Spleen (tissue), 7 donors: ENCODE data around the gene GDF2.

ENCODE experiments used
- POLR2AphosphoS5 ChIP-seq, 3 donors: sonication (generic); formaldehyde crosslinking; IDR thresholded peaks; one replicate each; pipeline ENCODE4 v1.5.1; 2017; ENCODE audit warnings: antibody characterized with exemption in 3 of 3
- TF ChIP-seq, protein P1 (sequence below), 11 experiments: fragments of 200-600 bp in 7 of 11; fragments of 450-650 bp in 4 of 11; sonication (generic) in 4 of 11; IDR thresholded peaks in 8 of 11; conservative IDR thresholded peaks in 3 of 11; 1 replicate in 7 of 11; 2 replicates in 4 of 11; pipeline versions ENCODE4 v1.4.0 to v1.8.0; 2016 to 2021; ENCODE audit warnings: antibody characterized with exemption in 11 of 11, inconsistent platforms in 4 of 11, mild to moderate bottlenecking in 1 of 11
- donor health status: DM: no; HTN: no; CAD: no; lungs with moderate emphysema.
- donor health status: DM: no; HTN: no; CAD: no.
- donor health status: DM: no; HTN: no; CAD: no.

DNA sequence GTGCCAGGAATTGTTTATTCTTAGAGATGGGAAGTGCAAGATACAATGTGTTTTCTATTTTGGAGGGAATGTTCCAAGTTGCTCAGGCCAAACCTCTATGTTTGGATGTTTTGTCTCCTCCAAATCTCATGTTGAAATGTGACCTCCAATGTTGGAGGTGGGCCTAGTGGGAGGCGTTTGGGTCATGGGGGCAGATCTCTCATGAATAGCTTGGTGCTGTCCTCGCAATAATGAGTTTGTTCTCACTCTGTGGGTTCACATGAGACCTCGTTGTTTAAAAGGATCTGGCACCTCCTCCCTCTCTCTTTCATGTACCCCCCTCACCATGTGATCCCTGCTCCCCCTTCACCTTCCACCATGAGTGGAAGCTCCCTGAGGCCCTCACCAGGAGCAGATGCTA lies 30.6 kb upstream of the GDF2 start:
- TF ChIP-seq POLR2AphosphoS5 (IDR thresholded peaks at IDR 0.05), result no peak
- TF ChIP-seq, protein P1, sequence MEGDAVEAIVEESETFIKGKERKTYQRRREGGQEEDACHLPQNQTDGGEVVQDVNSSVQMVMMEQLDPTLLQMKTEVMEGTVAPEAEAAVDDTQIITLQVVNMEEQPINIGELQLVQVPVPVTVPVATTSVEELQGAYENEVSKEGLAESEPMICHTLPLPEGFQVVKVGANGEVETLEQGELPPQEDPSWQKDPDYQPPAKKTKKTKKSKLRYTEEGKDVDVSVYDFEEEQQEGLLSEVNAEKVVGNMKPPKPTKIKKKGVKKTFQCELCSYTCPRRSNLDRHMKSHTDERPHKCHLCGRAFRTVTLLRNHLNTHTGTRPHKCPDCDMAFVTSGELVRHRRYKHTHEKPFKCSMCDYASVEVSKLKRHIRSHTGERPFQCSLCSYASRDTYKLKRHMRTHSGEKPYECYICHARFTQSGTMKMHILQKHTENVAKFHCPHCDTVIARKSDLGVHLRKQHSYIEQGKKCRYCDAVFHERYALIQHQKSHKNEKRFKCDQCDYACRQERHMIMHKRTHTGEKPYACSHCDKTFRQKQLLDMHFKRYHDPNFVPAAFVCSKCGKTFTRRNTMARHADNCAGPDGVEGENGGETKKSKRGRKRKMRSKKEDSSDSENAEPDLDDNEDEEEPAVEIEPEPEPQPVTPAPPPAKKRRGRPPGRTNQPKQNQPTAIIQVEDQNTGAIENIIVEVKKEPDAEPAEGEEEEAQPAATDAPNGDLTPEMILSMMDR (IDR thresholded peaks at IDR 0.05 in 8 of 11, conservative IDR thresholded peaks at IDR 0.05 in 3 of 11), result no peak
